HG02981 (cell line): ENCODE measurements around the gene AP3M1.
"Not testable (repeated sequence)": the region's sequence is repeated elsewhere in the genome, so short reads cannot be mapped to it uniquely, and the experiment has no call there.

ENCODE experiments used
- ATAC-seq: cut with Tn5 transposase; IDR thresholded peaks from one replicate; pipeline ENCODE4 v1.9.1; 2021; ENCODE audit warnings: mild to moderate bottlenecking, moderate library complexity; ENCODE audit not compliant: unreplicated experiment

Gene AP3M1

DNA sequence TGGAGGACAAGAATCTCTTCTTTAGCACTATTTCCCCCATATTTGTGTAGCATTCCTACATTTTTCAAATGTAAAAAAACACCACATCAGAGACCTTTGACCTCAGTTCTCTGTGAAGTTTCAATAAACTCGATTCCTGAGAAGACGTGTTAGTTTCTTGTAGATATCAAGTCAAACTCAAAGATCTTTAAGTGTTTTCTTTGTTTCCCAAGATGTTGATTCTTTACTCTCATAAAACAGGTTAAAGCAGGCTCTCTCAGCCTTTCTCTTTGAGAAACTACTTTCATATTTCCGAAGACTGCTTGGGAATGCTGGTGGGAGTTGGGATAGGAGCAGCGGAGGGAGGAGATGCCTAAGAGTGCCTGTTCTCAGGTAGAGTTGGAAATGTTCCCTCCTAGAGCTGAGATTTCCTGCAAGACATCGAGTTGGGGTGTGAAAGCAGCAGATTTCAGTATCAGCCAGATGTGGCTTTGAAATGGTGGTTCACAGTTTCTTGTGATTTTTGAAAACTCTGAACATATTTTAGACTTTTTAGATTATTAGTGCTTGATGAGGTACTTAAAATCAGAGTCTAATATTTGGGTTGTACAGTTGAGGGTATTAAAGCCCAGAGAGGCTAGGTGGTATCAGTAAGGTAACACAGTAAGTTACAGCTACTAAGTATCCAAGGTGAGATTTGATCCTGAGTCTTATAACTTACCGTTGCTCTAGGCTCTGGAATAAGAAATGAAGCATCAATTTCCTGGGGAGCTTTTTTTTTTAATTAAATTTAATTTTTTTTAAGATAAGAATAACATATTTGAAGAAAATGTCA, 14.3 kb upstream of the AP3M1 start:
- ATAC-seq = no peak

DNA sequence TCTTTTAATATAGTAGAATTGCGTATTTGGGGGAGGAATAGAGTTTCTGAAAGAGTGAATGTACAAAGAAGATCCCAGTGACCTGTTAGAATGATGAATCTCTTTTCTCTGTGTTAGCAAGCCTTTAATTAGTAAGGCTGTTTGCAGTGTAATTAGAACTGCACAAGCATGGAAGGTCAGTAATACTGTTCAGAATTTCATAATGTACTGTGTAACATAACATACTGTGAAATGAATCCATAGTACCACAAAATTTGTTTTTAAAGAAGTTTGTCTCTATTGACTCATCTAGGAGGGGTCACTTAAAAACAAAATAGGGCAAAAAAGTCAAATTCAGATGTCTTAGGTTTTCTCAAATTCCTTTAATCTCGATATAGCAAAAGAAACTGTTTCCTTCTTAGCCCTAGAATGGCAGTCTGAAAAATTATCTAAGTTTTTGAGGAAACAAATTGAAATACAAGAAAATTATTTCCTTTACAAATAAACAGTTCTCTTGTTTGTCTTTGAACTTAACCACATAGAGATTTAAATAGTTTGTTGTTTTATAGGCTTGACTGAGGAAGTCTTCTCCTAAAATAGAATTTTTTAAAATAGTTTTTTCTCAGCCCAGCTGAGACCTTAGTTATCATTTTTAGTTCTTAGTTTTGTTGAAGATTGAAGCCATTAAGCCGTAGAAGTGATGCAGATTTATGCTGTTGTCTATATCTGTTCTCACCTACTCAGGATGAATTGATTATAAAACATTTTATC, 12.9 kb upstream of the AP3M1 start:
- ATAC-seq = no peak

DNA sequence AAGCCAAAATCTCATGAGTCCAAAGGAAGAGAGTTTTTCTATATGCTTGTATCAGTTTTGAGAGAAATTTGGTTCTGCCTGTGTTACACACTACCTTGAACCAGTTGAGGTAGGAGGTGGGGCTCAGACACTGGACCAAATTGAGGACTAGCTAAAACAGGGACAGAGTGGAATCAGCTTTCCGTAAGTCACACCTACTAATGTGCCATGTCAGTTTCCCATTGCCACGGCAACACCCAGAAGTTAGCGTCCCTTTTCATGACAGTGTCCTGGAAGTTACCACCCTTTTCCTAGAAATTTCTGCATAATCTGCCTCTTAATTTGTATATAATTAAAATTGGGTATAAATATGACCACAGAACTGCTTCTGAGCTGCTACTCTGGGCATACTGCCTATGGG, 9.4 kb upstream of the AP3M1 start:
- ATAC-seq = no peak

DNA sequence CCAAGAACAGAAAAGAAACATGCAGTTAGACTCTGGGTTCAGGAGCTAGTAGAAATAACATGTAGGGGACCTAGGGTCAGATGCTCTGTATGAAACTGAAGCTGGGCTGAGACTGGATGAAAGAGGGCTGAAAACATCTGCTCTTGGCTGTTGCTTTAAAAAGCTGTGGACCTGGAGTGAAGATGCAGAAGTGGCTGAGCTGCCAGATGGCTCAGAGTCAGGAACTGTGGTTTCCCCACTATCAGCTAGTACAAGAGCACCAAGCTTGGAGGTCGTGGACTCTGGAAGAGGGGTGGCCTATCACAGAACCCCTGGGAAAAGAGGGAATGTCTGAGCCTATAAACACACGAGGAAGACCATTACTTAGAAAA, 6.3 kb upstream of the AP3M1 start:
- no peak for ATAC-seq

DNA sequence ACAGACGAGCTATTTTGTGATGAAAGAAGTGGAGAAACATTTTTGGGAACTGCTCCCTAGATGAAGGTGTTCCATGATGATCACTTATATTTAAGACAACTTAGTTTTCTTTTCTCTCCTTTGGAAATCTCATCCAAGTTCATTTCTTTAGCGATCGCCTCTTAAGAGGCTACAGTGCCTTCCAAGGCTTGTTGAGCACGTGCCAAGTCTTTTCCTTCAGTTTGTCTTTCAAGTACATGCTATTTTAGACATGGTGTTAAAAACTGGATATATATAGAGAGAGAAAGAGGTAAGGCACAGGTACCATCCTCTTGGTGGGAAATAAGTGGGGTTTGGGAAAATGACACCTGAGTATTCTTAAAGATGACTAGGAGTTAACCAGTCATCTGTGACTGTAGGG, 3.0 kb upstream of the AP3M1 start:
- no peak for ATAC-seq

DNA sequence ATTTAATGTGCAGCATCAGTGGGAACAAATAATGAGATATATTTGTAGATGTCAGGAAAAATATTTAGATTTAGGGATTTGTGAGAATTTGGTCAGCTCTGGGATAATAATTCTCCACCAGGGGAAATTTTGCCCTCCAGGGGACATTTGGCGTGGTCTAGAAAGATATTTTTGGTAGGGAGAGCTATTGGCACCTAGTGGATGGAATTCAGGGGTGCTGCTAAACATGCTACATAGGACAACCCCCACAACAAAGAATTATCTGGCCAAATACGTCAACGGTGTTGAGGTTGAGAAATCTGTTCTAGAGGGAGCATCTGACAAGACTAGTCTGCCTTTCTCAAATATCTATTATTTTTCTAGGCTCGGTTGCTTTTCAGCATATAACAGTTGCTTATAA, 2.5 kb upstream of the AP3M1 start:
- no peak for ATAC-seq

DNA sequence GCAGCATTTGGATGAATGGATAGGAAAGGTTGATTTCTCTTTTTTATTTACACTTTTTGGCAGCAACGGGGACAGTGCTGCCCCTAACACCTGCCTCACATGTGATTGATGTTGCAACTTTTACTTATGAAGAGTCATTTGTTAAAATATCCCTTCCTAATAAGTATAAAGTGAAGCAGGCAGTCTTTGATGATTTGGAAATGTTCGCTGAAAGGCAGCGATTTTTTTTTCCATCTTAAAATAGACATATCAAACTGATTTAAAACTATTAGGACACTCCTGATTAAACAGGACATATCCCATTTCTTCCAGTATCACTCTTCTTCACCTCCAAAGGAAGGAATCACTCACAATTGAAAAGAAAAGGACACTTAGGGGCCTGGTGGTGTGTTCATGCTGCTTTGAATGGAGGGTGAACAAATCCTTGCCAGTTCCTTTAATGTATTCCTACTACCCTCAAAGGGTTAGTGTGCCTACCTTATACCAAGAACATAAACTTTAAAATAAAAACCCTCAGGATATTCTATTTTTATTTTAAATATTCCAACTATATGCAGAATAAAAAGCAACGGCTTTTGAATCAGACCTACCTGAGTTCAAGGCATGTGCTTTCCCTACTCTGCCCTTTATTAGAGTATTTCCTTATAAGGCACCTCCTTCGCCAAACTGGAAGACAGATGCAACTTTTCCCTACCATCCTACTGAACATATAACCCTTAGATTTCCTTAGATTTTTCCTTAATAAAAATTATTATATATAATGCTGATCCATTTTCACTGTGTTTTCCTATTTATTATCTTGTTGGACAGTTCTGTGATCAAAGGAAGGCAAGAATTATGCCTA, 1.5 kb upstream of the AP3M1 start:
- ATAC-seq = no peak

DNA sequence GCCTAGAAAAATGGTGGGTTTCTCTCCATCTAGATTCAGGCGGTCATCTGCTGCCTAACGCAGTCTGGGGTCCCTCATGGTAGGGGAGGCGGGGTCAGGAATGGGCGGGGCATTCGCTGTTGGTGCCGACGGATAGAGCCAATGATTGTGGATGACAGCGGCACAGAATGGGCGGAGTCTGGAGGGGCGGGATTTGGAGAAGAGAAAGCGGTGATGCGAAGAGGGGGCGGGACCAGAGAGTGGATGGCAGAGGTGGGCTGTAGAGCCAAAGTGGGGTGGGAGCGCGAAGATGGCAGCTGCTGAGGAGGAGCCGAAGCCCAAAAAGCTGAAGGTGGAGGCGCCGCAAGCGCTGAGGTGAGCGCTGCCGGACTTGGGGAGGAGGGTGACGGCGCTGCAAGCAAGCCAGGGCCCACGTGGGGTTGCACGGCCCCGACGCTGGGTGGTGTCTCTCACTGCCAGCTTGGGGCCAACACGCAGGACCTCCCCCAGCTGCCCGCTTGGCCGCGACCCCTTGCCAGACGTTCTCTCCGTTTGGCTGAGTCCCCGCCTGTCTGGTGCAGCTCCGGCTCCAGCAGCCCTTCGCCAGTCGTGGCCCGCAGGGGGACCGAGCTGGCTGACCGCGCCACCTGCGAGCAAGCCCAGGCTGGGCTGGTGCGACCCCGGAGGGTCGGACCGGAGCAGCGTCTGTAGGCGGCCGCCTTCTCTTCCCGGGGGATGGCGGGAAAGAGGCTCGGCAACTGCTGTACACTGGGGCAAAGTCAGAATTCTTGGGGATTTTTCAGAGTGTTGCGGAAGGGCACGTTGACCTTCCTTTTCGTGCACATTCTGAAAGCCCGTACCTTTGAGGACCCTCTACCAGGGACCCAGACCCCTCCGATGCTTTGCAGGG, 606 bp upstream of the AP3M1 start, which contains the start of gene ADK:
ADK (plus strand) TSS at position 232 of the 889 bp plus-strand sequence; CDS start at position 290, 58 bp downstream.
- peak; percentile 77 for ATAC-seq

DNA sequence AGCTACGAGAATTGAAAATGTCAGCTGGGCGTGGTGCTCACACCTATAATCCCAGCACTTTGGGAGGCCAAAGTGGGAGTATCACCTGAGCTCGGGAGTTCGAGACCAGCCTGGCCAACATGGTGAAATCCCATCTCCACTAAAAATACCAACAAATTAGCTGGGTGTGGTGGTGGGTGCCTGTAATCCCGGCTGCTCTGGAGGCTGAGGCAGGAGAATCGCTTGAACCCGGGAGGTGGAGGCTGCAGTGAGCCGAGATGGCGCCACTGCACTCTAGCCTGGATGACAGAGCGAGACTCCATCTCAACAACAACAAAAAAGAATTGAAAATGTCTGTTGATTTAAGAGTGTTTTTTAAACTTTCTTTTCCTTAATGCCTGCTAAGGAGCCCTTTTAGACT, 3.6 kb downstream of the AP3M1 start:
- ATAC-seq = not testable (repeated sequence)

DNA sequence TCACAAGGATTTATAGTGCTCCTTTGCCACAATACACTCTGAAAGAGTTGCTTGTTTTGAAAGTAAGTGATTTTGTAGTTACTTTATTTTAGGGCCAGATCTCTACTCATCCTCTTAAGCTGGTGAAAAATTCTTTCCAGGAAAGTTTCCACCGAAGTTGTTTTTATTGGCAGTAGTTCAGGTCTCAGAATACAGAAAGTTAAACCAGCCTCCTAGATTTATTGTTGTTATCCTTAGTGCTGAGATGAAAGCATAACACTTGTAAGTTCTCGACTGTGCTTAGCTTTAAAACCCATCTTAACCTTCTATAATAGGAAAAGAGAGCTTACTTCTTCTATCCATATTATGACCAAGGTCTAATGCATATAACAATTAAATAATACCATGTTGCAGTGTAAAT, 5.5 kb downstream of the AP3M1 start:
- ATAC-seq = no peak

DNA sequence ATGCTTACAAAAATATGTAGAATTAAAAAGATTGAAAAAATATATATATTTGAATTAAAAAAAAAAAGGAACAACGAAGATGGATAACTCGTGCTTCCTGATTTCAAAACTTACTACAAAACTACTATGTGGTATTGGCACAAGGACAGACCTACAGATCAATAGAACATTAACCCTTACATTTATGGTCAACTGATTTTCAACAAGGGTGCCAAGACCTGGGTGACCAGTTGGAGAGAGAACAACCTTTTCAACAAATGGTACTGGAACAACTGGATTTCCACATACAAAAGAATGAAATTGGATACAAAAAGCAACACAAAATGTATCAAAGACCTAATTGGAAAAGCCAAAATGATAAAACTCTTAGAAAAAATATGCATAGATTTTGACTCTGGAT, 10.1 kb downstream of the AP3M1 start:
- no peak for ATAC-seq

DNA sequence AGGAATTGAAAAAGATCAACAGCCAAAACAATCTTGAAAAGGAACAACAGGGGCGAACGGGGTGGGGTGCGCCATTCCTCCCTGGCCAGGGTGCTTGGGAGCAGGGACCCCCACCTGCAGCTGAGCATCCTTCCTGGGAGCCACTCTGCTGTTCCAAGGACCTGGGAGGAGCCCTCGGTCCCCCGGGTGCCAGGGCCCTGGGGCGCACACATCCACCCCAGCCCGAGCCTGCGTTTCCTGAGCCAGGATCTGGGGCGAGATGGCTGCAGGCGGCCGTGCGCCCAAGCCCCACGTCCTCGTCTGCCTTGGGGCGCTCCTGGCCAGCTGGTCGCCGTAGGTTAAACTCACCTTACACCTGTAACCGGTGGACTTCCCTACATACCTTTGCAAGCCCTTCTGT, 10.6 kb downstream of the AP3M1 start:
- ATAC-seq = no peak

DNA sequence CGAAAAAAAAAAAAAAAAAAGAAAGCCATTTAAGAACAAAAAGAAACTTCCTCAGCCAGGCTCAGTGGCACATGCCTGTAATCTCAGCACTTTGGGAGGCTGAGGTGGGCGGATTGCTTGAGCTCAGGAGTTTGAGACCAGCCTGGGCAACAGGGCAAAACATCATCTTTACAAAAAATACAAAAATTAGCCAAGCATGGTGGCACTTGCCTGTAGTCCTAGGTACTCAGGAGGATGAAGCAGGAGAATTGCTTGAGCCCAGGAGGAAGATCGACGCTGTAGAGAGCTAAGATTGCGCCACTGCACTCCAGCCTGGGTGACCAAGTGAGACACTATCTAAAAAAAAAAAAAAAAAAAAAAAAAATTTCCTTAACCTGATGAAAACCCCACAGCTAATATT, 12.0 kb downstream of the AP3M1 start:
- ATAC-seq = not testable (repeated sequence)

DNA sequence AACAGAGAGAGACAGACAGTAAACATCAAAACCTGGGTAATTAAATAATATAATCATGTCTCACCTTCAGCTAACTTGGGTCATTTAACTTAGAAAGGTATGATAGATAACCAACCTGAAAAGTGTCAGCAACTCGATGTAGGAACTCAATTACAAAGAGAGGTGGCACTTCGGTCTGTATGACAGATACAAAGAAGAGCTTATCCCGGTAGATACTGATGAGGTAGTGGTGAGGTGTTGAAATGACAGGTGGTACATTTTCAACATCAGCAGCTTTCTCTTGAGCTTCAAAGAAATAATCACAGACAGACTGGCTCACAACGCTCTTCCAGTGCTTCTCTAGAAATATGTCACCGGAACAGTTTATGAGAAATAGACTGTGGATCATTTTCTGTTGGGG, 12.6 kb downstream of the AP3M1 start:
- ATAC-seq = no peak

DNA sequence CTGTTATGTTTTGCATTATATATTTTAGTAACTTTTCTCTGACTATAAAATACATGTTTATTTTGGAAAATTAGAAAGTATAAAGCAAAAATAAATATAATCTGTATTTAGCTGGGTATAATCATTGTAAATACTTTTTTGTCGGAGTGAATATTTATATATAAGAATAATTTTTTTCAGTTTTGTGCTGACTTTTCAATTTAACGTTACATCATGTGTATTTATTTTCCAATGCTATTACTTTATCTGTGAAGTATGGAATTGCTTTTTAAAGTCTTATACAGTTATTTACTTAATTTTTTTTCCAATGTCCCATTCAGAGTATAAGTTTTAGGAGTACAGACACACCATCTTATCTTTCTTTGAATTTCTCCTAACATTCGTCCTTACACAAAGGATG, 15.2 kb downstream of the AP3M1 start:
- ATAC-seq = no peak

DNA sequence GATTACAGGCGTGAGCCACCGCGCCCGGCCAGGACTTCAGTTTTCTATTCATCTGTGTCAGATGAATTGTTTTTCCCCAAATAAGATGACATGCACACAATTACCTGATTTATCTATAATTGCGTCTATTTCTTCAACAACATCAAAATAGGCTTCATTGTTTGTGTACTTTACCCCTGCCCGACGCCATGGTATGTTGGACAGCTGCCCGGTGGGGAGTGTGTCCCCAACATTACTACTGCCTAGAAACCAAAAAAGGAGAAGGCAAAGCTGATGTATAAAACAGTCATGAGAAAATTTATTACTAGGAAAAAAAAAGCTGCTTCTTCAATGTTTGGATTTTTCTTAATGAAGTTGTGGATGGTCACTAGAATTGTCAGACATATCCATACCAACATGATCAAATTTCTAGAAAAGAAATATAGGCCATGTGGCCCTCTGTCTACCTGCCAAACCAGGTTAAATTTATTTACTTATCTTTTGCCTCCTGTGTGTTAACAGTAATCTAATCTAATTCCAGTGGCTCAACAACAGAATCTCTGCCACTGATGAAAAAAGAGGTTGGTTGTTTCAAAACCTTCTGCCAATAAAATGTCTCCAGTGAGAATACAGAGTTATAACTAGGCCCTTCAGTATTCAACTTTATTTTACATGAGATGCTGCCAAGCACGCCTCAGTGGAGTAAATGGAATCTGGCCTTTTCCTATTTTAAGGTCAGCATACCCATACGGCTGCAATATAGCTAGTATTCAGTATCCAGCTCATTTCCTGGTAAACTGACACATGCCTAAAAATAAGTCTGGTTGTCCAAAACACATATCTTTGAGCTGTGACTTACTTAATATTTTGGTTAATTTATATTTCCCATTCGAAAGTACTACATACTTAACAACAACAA, 16.5 kb downstream of the AP3M1 start:
- ATAC-seq = no peak

DNA sequence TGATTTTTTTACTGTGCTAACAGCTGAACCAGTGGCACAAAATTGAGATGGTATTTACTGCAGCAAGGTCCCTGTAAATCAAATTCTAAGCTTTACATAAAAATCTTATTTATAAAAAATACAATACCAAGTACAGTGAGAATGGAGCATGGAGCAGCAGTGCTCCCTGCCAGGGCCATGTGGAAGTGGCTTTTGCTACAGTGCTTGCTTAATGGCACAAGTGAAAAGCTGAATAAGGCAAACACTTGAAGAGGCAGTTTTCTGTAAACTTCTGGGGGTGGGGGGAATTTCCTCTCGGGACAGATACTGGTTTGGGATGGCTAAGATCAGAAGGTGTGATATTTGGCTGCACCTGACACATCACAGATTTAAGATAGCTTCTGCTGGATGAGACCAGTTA, 27.5 kb downstream of the AP3M1 start:
- ATAC-seq = no peak

DNA sequence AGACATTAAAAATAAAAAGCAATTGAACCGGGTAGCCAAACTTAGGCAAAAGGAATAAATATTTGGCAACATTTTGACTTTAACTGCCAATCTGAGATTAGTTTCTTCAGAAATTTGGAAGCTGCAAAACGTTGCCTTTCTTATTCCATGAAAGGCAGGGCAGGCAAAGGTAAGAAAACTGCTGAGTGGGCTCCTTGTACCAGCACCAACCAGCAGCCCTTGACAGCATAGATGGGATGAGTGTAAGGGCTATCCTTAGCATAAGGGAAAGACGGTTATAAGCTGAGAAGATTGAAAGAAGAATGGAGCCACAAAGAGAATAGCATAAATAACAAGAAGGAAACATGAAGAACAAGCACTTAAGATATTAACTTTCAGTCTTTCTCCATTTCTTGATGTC, 28.6 kb downstream of the AP3M1 start:
- ATAC-seq = no peak

DNA sequence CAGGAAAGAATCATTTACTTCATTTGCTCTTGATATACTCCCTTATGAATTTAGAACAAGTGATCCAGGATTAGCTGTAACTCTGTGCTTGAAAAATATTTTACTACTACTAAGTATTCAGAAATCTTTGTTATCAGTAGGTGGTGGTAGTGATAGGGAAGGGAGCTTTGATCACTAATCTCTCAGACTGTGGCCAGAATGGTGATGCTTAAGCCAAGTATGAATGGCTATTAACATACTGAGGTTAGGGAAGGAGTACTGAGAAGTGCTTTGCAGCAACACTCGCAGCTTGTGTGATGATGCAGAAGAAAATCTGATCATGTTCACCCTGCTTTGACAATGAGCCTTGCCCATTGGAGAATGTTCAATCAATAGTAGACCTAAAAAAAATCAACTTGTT, 29.3 kb downstream of the AP3M1 start:
- ATAC-seq = no peak
